ENCODE data around the gene GNGT2.
"Not testable (repeated sequence)": the region's sequence is repeated elsewhere in the genome, so short reads cannot be mapped to it uniquely, and the experiment has no call there.

GNGT2 gene

DNA sequence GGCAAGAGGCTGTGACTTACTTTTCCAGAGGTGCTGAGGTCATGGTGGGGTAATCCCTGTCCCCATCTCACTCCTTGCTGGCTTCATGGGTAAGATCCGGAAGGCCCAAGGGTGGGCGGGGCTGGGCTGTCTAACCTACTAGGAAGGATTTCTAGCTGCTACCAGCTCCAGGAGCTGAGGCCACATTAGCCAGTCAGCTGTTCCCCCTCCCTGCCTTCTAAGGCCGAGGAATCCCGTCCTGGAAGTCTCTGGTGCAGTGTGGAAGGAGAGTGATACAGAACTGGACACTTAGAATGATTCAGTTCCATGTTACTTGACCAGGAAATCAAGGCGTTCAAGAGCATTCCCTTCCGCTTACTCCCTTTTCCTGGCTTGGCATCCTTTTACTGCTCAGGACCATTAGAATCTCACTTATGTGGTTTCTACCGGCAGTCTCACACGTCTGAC is 8.9 kb downstream of the GNGT2 start:
- DNase-seq: no peak

DNA sequence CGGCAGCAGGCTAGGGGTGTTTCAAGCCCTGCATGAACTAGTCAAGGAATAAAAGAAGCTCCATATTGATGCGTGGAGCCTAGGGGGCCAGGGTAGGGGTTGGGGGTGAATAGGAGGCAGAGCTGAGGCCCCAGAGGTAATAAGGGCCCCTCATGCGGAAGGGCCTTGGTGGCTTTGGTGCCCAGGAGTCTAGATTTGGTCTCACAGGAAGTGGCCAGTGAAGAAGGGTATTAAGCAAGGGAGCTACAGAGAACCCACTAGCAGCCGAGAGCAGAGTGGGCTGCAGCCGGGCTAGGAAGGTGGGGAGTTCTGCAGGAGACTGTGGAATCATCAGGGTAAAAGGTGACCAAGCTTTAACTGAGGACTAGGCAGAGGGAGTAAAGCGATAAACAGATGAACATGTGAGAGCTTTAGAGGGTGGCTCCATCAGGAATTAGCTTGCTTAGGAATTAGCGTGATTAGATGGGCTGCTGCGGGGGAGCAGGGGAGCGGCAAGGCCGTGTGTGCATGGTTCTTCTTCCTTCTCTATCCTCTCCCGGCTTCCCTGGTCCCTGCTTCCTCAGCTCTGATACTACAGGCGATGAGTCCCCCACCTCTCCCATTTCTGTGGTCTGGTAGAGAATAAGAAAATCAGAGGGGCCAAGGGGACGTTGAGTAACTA is 9.8 kb downstream of the GNGT2 start:
- DNase-seq: no peak

DNA sequence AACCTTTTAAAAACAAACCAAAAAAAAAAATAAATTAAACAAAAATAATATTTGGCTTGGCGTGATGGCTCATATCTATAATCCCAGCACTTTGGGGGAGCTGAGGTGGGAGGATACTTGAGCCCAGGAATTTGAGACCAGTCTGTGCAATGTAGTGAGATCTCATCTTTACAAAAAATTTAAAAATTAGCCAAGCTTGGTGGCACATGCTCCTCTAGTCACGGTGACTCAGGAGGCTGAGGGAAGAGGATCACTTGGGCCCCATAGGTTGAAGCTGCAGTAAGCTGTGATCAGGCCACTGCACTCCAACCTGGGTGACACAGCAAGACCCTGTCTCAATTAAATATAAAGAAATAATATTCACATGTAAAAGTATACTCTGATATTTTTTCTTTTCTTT is 12.2 kb downstream of the GNGT2 start:
- peak; percentile 61 for DNase-seq

DNA sequence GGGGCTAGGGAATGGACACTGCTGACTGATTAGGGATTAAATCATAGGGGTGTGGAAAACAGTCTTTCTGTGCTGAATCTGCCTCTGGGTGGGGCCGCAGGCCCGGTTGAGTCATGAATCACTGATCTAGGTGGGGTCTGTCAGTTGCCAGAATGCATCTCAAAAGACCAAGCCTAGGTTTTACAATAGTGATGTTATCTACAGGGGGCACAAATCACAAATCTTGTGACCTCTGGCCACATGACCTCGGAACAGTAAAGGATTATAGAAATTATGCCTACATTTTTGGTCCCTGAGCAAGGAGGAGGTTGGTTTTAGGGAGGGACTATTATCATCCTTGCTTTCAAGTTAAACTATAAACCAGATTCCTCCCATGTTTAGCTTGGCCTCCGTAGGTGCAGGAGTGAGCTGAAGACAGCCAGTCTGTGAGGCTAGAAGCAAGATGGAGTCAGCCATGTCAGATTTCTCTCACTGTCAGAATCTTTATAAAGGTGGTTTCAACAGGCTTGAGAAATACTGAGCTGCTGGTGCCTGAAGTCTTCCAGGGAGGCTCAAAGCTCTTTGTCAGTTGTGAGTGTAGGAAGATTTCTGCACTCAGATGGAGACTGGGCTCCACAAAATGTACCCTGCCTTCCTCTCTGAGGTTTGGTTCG is 12.9 kb downstream of the GNGT2 start:
- peak; percentile 84 for DNase-seq

DNA sequence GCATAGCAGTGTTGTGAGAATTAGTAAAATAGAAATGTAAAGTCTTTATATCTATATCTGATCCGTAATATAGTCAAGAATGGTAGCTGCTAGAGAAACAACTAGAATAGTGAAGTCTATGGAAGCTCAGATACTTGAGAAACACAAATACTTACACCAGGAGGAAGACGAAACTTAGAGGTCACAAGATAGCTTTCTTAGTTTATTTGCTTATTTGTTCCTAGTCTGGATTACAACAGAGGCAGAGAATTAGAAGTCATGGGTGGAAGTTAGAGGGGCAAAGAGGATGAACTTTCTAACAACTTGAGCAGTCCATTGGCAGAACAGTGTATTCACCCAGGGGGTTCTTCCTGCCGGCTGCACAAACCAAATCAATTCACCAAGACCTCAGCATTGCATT is 13.9 kb downstream of the GNGT2 start:
- DNase-seq: no peak

DNA sequence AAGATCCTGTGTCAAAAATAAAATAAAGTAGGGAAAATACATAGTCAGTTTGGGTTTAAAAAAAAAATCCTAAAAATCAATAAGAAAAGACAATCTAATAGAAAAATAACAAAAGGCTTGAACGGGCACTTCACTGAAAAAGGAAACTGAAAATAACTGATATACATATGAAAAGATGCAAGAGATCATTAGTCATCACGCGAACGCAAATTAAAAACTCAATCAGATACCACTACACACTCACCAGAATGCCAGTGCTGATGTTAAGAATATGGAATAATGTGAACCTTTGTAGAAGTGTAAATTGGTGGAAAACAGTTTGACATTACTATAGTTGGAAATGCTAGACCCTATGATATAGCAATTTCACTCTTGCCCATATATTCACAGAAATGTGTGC is 14.6 kb downstream of the GNGT2 start:
- no peak for DNase-seq

DNA sequence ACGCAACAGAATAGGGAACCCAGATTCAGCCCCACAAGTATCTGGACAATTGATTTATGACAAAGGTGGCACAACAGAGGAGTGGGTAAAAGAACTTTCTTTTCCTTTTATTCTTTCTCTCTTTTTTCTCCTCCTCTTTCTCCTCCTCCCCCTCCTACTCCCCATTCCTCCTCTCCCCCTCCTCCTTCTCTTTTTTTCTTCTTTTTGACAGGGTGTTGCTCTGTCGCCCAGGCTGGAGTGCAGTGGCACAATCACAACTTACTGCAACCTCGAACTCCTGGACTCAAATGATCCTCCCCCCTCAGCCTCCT is 16.1 kb downstream of the GNGT2 start:
- no peak for DNase-seq

DNA sequence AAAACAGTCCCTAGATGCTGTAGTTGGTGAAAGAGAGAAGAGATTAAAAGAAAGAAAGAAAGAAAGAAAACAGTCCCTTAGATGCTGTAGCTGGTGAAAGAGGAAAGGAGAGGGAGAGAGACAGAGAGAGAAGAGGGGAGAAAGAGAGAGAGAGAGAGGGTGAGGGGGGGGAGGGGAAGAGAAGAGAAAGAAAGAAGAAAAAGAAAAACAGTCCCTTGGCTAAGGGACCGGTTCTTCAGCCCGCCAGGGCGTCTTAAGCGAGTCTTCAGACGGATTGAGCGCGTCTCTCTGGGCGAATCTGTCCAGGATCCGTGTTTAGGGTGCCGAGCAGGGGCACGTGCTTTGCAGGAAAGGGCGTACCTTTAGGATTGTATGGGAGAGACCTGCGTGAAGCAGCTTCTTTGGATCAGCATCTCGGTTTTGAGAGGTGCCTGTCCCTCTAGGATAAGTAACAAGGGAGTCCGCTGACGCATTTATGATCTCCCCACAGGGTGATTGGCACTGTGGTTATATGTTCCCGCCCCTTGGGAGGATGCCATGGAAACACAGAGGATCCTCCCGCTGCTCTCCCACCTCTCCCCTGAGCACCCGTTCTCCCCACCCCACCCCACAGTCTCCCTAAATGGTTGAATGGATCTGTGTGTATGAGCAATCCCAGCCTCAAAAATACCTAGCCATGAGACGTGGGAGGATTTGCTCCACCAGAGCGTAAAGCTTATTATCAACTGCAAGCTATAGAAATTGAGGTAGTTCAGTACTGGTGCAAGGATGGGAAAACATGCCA is 16.7 kb downstream of the GNGT2 start:
- DNase-seq: peak; percentile 98

DNA sequence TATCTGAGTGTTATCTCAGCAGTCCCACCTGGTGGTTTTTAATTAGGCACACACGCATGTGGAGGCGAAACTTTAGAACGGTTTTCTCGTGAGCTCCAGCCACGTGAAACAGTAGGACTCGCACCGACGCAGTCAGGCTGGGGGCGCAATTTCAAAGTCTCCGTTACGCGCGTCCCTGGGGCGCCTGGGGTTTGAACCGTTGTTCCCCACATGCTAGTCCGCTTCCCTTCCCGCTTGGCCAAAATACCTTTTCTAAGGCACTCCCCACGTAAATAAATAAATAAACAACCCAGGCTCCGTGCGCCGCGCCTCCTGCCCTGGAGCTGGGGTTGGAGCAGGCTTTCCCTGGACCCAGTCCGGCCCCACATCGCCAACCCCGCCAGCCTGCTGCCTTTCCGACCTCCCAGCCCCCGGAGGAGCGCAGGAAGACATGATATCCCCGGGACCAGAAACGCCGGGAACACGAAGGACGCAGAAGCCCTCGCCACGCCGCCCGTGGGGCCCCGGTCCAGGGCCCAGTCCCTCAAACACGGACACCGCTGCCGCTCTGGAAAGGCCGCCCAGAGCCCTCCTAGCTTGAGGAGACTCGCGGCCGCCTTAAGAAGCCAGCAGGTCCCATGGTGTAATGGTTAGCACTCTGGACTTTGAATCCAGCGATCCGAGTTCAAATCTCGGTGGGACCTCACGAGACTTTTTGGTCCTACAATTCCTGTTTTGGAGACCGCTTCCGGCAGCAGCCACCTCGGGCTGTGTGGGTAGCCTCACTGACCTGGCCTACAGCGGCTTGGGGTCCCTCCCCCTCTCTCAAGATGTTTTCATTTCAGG is 18.2 kb downstream of the GNGT2 start:
- DNase-seq: peak; percentile 76

DNA sequence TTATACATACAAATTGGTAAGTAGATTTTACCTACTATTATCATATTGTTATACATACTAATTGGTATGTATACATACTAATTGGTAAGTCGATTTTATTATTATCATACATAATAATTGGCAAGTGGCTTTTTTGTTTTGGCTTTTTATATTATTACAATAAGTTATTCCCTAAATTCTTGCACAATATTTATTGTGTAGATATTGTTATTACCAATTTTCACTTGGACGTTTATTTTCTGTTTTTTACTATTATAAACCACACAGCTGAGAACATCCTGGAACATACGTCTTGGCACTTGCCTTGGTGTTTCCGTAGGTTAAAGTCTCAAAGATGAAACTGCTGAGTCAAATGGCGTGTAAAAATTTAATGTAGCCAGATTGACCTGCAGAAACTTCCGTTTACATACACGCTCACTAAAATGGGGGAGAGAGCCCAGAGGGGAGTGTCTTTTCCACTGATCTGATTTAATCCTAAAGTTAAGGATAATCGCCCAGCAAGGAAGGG is 18.9 kb downstream of the GNGT2 start:
- no peak for DNase-seq

DNA sequence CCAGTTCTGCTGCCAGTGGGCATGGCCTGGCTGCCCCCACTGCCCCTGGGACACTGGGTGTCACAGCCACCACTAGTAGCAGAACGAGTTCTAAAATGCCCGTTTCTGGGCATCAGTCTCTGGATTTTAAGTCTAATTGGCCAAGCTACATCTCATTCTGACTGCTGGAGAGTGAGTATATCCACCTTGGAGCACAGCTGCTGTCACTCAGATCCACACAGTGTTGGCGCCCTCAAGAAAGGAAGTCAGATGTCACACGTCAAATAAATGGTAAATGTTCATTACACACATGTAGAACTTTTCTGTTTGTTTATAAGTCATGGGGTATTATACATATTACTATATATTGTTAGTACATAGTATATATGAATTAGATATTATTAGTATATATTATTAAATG is 19.4 kb downstream of the GNGT2 start:
- no peak for DNase-seq

DNA sequence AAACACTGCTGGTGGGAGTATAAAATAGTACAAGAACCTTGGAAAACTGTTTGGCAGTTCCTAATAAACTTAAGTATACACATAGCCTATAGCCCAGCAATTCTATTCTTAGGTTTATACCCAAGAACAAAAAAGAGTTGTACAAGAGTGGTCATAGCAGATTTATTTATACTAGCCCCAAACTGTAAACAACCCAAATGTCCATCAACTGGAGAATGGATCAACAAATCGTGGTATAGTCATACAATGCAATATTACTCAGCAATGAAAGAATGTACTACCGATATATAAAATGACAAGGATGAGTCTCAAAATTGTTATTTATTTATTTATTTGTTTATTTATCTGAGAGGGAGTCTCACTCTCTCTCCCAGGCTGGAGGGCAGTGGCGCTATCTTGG is 23.1 kb downstream of the GNGT2 start:
- DNase-seq: no peak

DNA sequence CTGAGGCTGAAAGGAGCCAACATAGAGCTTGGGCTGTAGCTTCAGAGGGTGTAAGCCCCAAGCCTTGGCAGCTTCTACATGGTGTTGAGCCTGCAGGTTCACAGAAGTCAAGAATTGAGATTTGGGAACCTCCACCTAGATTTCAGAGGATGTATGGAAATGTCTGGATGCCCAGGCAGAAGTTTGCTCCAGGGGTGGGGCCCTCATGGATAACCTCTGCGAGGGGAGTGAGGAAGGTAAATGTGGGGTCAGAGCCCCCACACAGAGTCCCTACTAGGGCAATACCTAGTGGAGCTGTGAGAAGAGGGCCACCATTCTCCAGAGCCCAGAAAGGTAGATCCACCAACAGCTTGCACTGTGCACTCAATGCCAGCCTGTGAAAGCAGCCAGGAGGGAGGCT is 25.0 kb downstream of the GNGT2 start:
- not testable (repeated sequence) for DNase-seq

DNA sequence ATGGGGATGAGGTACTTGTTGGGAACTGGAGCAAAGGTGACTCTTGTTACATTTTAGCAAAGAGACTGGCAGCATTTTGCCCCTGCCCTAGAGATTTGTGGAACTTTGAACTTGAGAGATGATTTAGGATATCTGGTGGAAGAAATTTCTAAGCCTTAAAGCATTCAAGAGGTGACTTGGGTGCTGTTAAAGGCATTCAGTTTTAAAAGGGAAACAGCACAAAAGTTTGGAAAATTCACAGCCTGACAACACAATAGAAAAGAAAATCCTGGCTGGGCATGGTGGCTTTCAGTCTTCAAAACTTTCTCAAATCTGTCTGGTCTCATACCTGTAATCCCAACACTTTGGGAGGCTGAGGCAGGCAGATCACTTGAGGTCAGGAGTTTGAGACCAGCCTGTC is 25.9 kb downstream of the GNGT2 start:
- not testable (repeated sequence) for DNase-seq

DNA sequence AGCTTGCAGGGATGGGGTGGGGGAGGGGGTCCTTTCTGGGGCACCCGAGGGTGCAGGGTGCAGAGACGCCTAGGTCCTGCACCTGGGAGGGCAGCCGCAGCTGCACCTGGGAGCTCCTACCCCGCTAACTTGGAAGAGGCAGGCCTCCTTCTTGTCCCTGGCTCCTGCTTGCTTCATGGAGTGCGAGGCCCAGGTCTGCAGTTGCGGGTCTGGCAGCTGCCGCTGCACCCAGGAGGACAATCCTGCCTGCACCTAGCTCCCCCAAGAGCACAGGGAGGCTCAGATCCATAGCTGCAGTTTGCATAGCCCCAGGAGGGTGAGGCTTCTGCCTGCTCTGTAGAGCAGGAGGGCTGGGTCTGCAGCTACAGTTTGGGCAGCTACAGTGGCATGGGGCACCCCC is 26.6 kb downstream of the GNGT2 start:
- DNase-seq: no peak

DNA sequence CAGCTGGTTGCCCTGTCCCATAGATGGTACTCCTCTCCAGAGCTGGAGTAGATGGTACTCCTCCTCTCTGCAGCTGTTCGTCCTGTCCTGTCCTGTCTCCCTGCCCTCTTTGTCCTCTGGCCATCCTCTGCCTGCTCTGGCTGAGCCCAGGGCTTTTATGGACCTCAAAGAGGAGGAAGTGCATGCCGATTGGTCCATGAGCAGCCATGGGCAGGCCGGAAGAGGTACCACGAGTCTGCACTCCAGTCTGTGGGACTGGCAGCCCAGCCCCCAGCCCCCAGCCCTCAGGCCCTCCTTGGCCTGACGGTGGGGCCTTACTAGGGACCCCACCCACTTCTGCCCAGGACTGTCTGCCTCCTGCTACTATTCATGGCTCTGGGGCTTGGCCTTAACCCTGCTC is 27.0 kb downstream of the GNGT2 start:
- no peak for DNase-seq

DNA sequence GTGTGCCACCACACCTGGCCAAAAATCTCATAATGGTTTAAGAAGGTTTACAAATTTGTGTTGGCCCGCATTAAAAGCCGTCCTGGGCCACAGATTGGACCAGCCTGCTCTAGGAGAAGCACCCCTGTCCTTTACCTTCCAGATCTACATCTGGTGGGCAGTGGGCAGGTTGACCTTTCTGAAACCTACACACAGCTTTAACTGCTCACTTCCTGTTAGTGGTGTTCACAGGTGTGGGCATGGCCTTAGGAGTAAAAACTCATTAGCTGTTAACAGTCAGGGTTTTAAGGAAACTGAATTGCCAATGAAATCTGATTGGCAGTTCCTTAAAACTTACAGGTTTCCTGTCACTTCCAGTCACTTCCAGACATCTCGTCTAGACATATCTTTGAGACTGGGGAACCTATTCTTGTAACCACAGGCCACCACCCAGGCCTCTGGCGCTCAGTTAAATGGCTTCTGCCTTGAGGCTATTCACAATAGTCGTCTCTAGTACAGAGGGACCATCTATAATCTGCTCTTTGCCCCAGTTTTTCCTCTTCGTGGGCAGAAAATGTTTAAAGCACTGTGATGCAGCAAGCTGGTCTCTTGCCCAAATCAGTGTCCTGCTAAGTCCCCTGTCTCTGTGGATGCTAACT is 29.3 kb downstream of the GNGT2 start:
- DNase-seq: no peak

DNA sequence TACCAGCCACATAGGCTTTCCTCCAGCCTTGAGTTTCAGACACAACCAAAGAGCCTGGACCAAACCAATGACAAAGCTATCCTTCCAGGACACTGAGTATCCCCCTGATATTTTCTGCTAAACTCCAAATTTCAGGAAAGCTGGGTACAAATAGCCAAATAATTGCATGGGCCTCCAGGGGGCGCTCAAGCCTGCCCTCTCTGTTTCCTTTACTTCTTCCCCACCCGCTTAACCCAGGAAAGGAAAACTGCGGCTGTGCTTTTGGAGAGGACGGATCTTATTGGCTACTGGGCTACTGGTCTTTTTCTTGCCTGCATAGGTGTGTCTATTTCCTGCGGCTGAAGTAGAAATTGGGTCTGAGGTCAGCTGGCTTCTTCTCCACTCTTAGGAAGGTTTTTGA is 30.1 kb downstream of the GNGT2 start:
- DNase-seq: peak; percentile 27

DNA sequence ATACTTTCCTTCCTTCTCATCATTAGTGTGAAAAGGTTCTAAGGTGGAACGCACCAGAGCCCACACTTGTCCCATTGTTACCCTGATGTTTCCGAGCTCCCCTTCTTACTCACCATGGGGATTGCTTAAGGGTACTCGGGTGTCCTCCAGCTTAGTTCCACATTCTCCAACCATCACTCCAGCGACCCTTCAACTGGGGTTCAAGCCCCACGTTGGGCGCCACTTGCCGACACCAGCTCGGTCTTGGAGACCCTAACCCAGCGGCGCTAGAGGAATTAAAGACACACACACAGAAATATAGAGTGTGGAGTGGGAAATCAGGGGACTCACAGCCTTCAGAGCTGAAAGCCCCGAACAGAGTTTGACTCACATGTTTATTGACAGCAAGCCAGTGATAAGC is 34.4 kb downstream of the GNGT2 start:
- DNase-seq: not testable (repeated sequence)

DNA sequence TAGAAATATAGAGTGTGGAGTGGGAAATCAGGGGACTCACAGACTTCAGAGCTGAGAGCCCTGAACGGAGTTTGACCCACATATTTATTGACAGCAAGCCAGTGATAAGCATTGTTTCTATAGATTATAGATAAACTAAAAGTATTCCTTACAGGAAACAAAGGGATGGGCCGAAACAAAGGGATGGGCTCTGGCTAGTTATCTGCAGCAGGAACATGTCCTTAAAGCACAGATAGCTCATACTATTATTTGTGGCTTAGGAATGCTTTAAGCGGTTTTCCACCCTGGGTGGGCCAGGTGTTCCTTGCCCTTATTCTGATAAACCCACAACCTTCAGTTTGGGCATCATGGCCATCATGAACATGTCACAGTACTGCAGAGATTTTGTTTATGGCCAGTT is 39.7 kb downstream of the GNGT2 start:
- DNase-seq: not testable (repeated sequence)

DNA sequence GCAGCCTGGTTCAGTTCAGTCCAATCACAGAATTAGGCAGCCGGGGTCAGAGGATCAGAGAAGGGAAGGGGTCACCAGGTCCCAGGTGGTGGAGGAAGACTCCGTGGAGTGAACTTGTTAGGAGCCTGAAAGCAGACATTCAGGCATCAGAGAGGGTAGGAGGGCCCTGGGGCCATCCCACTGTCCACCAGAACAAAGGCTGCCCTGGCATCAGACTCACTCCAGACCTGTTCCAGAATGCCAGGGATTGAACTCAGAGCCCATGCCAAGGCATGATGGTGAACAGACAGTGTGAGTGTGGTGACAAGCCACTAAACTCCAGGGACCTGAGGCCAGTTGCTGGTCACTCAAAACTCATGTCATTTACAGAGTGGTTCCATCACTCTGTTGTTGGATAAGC is 40.2 kb downstream of the GNGT2 start:
- no peak for DNase-seq

DNA sequence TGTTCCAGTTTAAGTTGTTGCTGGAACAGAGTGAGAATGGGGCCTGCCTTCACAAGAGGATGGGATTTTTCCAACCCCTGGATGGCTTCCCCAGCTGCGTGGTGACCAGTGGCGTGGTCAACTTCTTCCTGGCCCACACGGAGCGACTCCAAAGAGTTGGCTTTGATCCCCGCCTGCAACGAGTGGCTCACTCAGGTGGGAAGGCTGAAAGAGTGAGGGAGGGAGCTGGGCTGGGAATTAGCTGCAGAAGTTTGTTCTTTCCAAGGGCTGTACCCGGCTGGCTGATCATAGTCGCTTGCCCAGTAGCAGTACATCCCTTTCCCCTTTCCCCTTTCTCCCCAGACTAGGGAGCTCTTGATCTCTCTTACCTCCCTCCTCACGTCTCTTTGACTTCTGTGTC is 41.7 kb downstream of the GNGT2 start:
- DNase-seq: no peak

DNA sequence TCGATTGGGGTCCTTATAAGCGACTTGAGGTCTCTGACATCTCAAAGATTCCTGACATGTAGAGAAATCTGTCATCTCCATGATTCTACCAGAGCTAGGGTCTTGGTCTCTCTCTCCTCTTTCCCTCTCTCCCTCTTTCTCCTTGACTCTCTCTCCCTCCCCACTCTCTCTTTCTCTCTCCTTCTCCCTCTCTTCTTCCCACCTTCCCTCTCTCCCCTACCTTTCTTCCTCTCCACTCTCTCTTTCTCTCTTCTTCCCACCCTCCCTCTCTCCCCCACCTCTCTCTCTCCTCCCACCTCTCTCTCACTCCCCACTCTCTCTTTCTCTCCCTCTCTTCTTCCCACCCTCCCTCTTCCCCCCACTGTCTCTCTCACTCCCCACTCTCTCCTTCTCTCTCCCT is 45.2 kb downstream of the GNGT2 start:
- no peak for DNase-seq
